ENCODE data around the gene LRPAP1.

LRPAP1 gene

GRCh38 chr4:3479358-3480101, 52.7 kb downstream of the LRPAP1 start:
- no peaks in the 10 kb centered on the region for H3F3A ChIP-seq (ENCODE audit: low read depth)
- no peak for TF ChIP-seq EZH2phosphoT487 (IDR thresholded peaks at IDR 0.05; ENCODE audit: borderline replicate concordance)
- TF ChIP-seq, protein P1, sequence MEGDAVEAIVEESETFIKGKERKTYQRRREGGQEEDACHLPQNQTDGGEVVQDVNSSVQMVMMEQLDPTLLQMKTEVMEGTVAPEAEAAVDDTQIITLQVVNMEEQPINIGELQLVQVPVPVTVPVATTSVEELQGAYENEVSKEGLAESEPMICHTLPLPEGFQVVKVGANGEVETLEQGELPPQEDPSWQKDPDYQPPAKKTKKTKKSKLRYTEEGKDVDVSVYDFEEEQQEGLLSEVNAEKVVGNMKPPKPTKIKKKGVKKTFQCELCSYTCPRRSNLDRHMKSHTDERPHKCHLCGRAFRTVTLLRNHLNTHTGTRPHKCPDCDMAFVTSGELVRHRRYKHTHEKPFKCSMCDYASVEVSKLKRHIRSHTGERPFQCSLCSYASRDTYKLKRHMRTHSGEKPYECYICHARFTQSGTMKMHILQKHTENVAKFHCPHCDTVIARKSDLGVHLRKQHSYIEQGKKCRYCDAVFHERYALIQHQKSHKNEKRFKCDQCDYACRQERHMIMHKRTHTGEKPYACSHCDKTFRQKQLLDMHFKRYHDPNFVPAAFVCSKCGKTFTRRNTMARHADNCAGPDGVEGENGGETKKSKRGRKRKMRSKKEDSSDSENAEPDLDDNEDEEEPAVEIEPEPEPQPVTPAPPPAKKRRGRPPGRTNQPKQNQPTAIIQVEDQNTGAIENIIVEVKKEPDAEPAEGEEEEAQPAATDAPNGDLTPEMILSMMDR (conservative IDR thresholded peaks at IDR 0.05; ENCODE audit: low read length), result no peak
- H3K9me2 ChIP-seq (replicated peaks; ENCODE audit: low read depth, low read length), result no peaks in the 10 kb centered on the region
- no peaks in the 10 kb centered on the region for H3K9me3 ChIP-seq (ENCODE audit: insufficient read depth, low read depth, low read length)
- H3K27me3 ChIP-seq (ENCODE audit: insufficient read depth, low read length, poor library complexity, severe bottlenecking), result no peaks in the 10 kb centered on the region
- H3K4me1 ChIP-seq (ENCODE audit: insufficient read depth, low read length, poor library complexity, severe bottlenecking), result no peaks in the 10 kb centered on the region
- H4K20me1 ChIP-seq (ENCODE audit: insufficient read depth, low read length, poor library complexity, severe bottlenecking), result no peaks in the 10 kb centered on the region
- H2AFZ ChIP-seq (ENCODE audit: low read length), result no peak overlapping the region
- no peak overlapping the region for H3K4me3 ChIP-seq (ENCODE audit: low read length, poor library complexity, severe bottlenecking)
- H3K9ac ChIP-seq (ENCODE audit: low read depth, low read length, poor library complexity, severe bottlenecking), result no peak overlapping the region
- H3K4me2 ChIP-seq (ENCODE audit: low read depth, low read length, poor library complexity, severe bottlenecking), result no peak overlapping the region
- no peaks in the 10 kb centered on the region for H3K36me3 ChIP-seq (ENCODE audit: insufficient read depth, low read length)
- H3K79me2 ChIP-seq (ENCODE audit: insufficient read depth, low read length), result no peaks in the 10 kb centered on the region

DNA sequence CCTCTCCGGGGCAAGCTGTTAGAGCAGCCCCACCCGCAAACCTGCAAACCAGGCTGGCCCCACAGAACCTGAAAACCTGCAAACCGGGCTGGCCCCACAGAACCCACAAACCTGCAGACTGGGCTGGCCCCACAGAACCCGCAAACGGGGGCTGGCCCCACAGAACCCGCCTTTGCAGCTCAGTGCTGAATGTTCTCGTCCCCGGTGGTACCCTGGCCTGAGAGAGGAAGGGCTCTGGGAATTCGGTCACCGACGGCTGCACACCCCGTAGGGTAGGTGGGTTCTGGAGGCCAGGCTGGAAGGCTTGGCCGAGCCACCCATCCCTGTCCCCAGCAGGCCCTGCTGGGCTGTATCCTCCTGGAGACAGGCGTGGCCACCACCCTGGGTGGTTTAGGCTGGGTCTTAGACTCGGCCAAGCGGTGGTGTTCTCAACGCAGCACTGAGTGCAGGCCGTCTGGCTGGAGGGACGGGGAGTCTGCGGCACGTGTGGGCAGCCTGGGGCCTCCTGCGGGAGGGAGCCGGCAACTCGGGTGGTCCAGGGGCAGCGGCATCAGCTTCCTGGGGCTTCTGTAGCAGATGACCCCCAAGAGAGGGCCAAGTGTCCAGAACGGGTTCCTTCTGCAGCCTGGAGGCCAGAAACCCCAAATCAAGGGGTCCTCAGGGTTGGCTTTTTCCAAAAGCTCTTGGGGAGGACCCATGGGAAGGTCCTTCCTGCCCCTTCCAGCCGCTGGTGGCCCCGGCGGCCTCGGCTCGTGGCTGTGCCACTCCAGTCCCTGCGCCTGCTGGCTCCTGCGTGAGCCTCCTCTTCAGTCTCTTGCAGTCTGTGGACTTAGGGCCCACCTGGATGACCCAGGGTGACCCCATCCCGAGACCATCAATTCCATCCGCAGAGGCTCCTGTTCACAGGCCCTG, 53.5 kb downstream of the LRPAP1 start:
- H3K79me2 ChIP-seq (ENCODE audit: insufficient read depth, low read length), result no peaks in the 10 kb centered on the region
- no peak overlapping the region for H3K9ac ChIP-seq (ENCODE audit: low read depth, low read length, poor library complexity, severe bottlenecking)
- H2AFZ ChIP-seq (ENCODE audit: low read length), result no peak overlapping the region
- no peak for TF ChIP-seq EZH2phosphoT487 (IDR thresholded peaks at IDR 0.05; ENCODE audit: borderline replicate concordance)
- TF ChIP-seq, protein P1 (conservative IDR thresholded peaks at IDR 0.05; ENCODE audit: low read length), result no peak
- H3K4me1 ChIP-seq (ENCODE audit: insufficient read depth, low read length, poor library complexity, severe bottlenecking), result no peaks in the 10 kb centered on the region
- H3K4me2 ChIP-seq (ENCODE audit: low read depth, low read length, poor library complexity, severe bottlenecking), result no peak overlapping the region
- H3K9me2 ChIP-seq (replicated peaks; ENCODE audit: low read depth, low read length), result no peaks in the 10 kb centered on the region
- H3K9me3 ChIP-seq (ENCODE audit: insufficient read depth, low read depth, low read length), result no peaks in the 10 kb centered on the region
- H3F3A ChIP-seq (ENCODE audit: low read depth), result no peaks in the 10 kb centered on the region
- no peak overlapping the region for H3K4me3 ChIP-seq (ENCODE audit: low read length, poor library complexity, severe bottlenecking)
- no peaks in the 10 kb centered on the region for H3K27me3 ChIP-seq (ENCODE audit: insufficient read depth, low read length, poor library complexity, severe bottlenecking)
- no peaks in the 10 kb centered on the region for H3K36me3 ChIP-seq (ENCODE audit: insufficient read depth, low read length)
- H4K20me1 ChIP-seq (ENCODE audit: insufficient read depth, low read length, poor library complexity, severe bottlenecking), result no peaks in the 10 kb centered on the region

- H3K4me3 ChIP-seq (ENCODE audit: low read length, poor library complexity, severe bottlenecking), result no peak overlapping the region
- no peaks in the 10 kb centered on the region for H3F3A ChIP-seq (ENCODE audit: low read depth)
- H3K4me1 ChIP-seq (ENCODE audit: insufficient read depth, low read length, poor library complexity, severe bottlenecking), result no peaks in the 10 kb centered on the region
- H3K9me2 ChIP-seq (replicated peaks; ENCODE audit: low read depth, low read length), result no peaks in the 10 kb centered on the region
- H3K79me2 ChIP-seq (ENCODE audit: insufficient read depth, low read length), result no peaks in the 10 kb centered on the region
- H3K4me2 ChIP-seq (ENCODE audit: low read depth, low read length, poor library complexity, severe bottlenecking), result no peak overlapping the region
- no peaks in the 10 kb centered on the region for H3K36me3 ChIP-seq (ENCODE audit: insufficient read depth, low read length)
- H2AFZ ChIP-seq (ENCODE audit: low read length), result no peak overlapping the region
- H3K27me3 ChIP-seq (ENCODE audit: insufficient read depth, low read length, poor library complexity, severe bottlenecking), result no peaks in the 10 kb centered on the region
- no peak for TF ChIP-seq EZH2phosphoT487 (IDR thresholded peaks at IDR 0.05; ENCODE audit: borderline replicate concordance)
- TF ChIP-seq, protein P1 (conservative IDR thresholded peaks at IDR 0.05; ENCODE audit: low read length), result no peak
- H3K9ac ChIP-seq (ENCODE audit: low read depth, low read length, poor library complexity, severe bottlenecking), result no peak overlapping the region
- H4K20me1 ChIP-seq (ENCODE audit: insufficient read depth, low read length, poor library complexity, severe bottlenecking), result no peaks in the 10 kb centered on the region
- no peaks in the 10 kb centered on the region for H3K9me3 ChIP-seq (ENCODE audit: insufficient read depth, low read depth, low read length)
Observed at GRCh38 chr4:3477750-3478430, 54.3 kb downstream of the LRPAP1 start.
